NT2/D1 (cell line): ENCODE data around the gene FGFR2.

Experiments used
- DNase-seq: peaks from one replicate; pipeline ENCODE4 v3.0.0-alpha.2; 2011; ENCODE audit warnings: low read depth, low spot score
- H3K27me3 ChIP-seq: 2 replicates; pipeline ENCODE4 v1.6.0; 2011; ENCODE audit warnings: mild to moderate bottlenecking; ENCODE audit not compliant: insufficient read length, insufficient read depth
- H3K36me3 ChIP-seq: 2 replicates; pipeline ENCODE4 v1.6.1; 2011; ENCODE audit warnings: mild to moderate bottlenecking, low read length, mixed read lengths; ENCODE audit not compliant: insufficient read depth, insufficient read length
- H3K4me1 ChIP-seq: 2 replicates; pipeline ENCODE4 v1.5.1; 2011; ENCODE audit not compliant: insufficient read depth, insufficient read length
- H3K4me3 ChIP-seq: 2 replicates; pipeline ENCODE4 v1.5.1; 2011; ENCODE audit warnings: low read depth; ENCODE audit not compliant: insufficient read length
- H3K9ac ChIP-seq: 2 replicates; pipeline ENCODE4 v1.6.0; 2011; ENCODE audit warnings: low read depth; ENCODE audit not compliant: insufficient read length
- H3K9me3 ChIP-seq: 2 replicates; pipeline ENCODE4 v1.5.1; 2011; ENCODE audit warnings: mild to moderate bottlenecking, low read length; ENCODE audit not compliant: insufficient read depth
- SUZ12 ChIP-seq: IDR thresholded peaks from 2 replicates; pipeline ENCODE4 v1.6.1; 2011; ENCODE audit not compliant: insufficient read length, insufficient read depth; ENCODE audit errors: extremely low read depth
- YY1 ChIP-seq: IDR thresholded peaks from 2 replicates; pipeline ENCODE4 v1.6.1; 2011; ENCODE audit not compliant: insufficient read length, insufficient read depth
- ZNF274 ChIP-seq: IDR thresholded peaks from 2 replicates; pipeline ENCODE4 v1.6.1; 2011; ENCODE audit warnings: mild to moderate bottlenecking, low read depth, low read length

FGFR2 gene

GRCh38 chr10:121633056-121633455 is 34.8 kb upstream of the FGFR2 start:
- Histone ChIP-seq H3K4me1 (no peaks in the 10 kb centered on the region), H3K9ac (no peak overlapping the region), H3K27me3 (no peaks in the 10 kb centered on the region), H3K36me3 (no peaks in the 10 kb centered on the region), H3K9me3 (no peaks in the 10 kb centered on the region), H3K4me3 (no peak overlapping the region)
- no peak for DNase-seq
- TF ChIP-seq ZNF274: no peak
- TF ChIP-seq YY1: no peak
- no peak for TF ChIP-seq SUZ12

DNA sequence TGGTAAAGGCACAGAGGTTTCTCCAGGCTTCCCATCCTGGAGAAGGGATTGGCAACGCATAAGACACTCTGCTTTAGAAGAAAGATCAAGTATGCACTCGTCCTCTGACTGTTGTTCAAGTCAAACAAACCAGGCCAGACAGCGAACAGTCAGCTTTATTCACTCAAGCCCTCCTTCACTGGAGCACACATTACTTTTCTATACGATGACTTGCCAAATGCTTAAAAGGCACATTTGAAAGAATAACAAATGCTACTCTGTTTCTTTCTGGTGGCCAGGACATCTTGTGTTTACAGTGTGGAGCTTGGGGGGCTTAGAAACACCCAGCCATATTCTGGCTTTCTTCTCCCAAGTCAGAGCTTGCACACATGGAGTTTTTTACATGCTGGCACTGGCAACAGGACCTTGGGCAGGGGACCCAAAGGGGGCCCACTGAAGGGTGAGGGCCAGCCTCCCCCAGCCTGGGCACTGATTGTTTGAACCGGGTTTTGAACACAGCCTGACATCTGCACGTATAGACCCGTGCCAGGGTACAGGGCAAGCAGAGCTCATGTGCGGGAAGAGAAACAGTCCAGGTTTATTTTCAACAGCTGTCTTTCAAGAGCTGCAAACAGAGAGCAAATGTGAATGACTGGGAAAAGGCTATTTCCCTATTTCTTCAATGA is 33.3 kb upstream of the FGFR2 start:
- TF ChIP-seq YY1: no peak
- no peak for TF ChIP-seq SUZ12
- TF ChIP-seq ZNF274: no peak
- H3K27me3 ChIP-seq: no peaks in the 10 kb centered on the region

GRCh38 chr10:121628859-121629258 is 30.6 kb upstream of the FGFR2 start:
- H3K4me1 ChIP-seq: no peaks in the 10 kb centered on the region
- no peak overlapping the region for H3K9ac ChIP-seq
- H3K9me3 ChIP-seq: no peaks in the 10 kb centered on the region
- DNase-seq: no peak
- TF ChIP-seq SUZ12 (no peak), YY1 (no peak), ZNF274 (no peak)
- H3K4me3 ChIP-seq: no peak overlapping the region
- H3K27me3 ChIP-seq: no peaks in the 10 kb centered on the region
- no peaks in the 10 kb centered on the region for H3K36me3 ChIP-seq

More for the DNA sequence above, 33.3 kb upstream of the FGFR2 start:
- H3K9ac ChIP-seq: no peak overlapping the region
- no peak for DNase-seq
- no peaks in the 10 kb centered on the region for H3K4me1 ChIP-seq
- H3K4me3 ChIP-seq: no peak overlapping the region
- no peaks in the 10 kb centered on the region for H3K9me3 ChIP-seq
- H3K36me3 ChIP-seq: no peaks in the 10 kb centered on the region

- DNase-seq: no peak
- H3K4me3 ChIP-seq: no peak overlapping the region
- no peaks in the 10 kb centered on the region for H3K4me1 ChIP-seq
- no peaks in the 10 kb centered on the region for H3K27me3 ChIP-seq
- no peak for TF ChIP-seq SUZ12
- no peak for TF ChIP-seq YY1
- no peak for TF ChIP-seq ZNF274
- no peak overlapping the region for H3K9ac ChIP-seq
- H3K9me3 ChIP-seq: no peaks in the 10 kb centered on the region
- H3K36me3 ChIP-seq: no peaks in the 10 kb centered on the region
These were observed 29.8 kb upstream of the FGFR2 start for GRCh38 chr10:121627876-121628581.

DNA sequence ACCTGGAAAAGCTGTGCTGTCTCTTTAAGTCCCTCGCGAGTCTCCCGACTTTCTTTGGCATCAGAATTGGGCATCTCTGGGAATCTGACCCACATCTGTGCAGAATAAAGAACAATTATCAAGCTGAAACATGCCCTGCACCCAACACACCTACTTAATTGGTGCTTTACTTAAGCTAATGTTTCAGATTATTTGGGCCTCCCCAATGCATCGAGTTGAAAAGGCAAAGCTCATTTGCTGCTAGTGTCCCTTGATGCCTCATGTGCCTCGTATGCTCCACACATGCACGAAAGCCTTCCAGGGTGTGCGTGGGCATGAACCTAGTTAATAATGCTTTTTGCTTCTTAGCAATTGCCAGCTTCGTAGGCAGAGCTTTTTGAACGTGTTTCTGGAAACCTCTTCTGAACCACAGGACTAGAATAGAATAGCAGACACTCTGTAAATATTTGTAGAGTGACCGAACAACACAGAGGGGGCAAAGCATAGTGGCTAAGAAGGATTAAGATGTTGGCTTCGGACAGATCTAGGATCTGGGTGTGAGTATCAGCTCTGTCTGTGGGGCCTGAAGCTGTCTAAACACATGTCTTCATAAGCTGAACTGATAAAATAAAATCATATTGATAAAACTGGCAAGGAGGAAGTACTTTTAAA is 26.7 kb upstream of the FGFR2 start:
- H3K4me3 ChIP-seq: no peak overlapping the region
- H3K27me3 ChIP-seq: no peaks in the 10 kb centered on the region
- H3K36me3 ChIP-seq: no peaks in the 10 kb centered on the region
- TF ChIP-seq SUZ12: no peak
- no peak for TF ChIP-seq YY1
- no peak for TF ChIP-seq ZNF274
- no peak for DNase-seq
- H3K9me3 ChIP-seq: no peaks in the 10 kb centered on the region
- no peak overlapping the region for H3K9ac ChIP-seq
- no peaks in the 10 kb centered on the region for H3K4me1 ChIP-seq

DNA sequence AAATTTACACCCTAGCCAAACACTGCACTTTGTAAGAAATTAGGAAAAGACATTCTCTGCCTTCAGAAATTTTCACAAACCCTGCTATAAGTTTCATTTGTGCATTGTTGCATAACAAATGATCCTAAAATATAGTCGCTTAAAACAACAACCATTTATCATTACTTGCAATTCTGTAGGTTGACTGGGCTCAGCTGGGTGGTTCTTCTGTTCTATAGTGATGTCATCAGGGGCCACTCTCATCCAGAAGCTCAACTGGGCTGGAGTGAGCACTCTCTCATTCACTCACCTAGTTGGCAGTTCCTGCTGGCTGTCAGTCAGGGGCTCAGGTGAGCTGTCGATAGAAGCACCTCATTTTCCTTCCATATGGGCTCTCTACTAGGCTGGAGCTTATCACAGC is 20.7 kb upstream of the FGFR2 start:
- H3K4me1 ChIP-seq: no peaks in the 10 kb centered on the region

GRCh38 chr10:121617176-121617575 is 18.9 kb upstream of the FGFR2 start:
- Histone ChIP-seq H3K36me3 (no peaks in the 10 kb centered on the region), H3K27me3 (no peaks in the 10 kb centered on the region), H3K9ac (no peak overlapping the region), H3K4me1 (no peaks in the 10 kb centered on the region), H3K9me3 (peaks cover 22% of the 10 kb centered on the region; the same call in 1 of the 2 replicates), H3K4me3 (no peak overlapping the region)
- DNase-seq: no peak
- TF ChIP-seq SUZ12 (no peak), ZNF274 (no peak), YY1 (no peak)

More for the DNA sequence above, 20.7 kb upstream of the FGFR2 start:
- H3K27me3 ChIP-seq: no peaks in the 10 kb centered on the region
- no peak for TF ChIP-seq ZNF274
- TF ChIP-seq YY1: no peak
- TF ChIP-seq SUZ12: no peak
- H3K9me3 ChIP-seq: peaks cover 22% of the 10 kb centered on the region; the same call in 1 of the 2 replicates
- H3K9ac ChIP-seq: no peak overlapping the region
- H3K4me3 ChIP-seq: no peak overlapping the region
- DNase-seq: no peak
- no peaks in the 10 kb centered on the region for H3K36me3 ChIP-seq
